HG02884 (cell line): Measurements from ENCODE around the gene ABHD5.

ENCODE experiments used
- ATAC-seq: cut with Tn5 transposase; IDR thresholded peaks from one replicate; pipeline ENCODE4 v1.9.1; 2021; ENCODE audit warnings: mild to moderate bottlenecking, moderate library complexity; ENCODE audit not compliant: unreplicated experiment

Gene ABHD5

GRCh38 chr3:43709022-43709421, 18.3 kb downstream of the ABHD5 start:
- no peak for ATAC-seq

DNA sequence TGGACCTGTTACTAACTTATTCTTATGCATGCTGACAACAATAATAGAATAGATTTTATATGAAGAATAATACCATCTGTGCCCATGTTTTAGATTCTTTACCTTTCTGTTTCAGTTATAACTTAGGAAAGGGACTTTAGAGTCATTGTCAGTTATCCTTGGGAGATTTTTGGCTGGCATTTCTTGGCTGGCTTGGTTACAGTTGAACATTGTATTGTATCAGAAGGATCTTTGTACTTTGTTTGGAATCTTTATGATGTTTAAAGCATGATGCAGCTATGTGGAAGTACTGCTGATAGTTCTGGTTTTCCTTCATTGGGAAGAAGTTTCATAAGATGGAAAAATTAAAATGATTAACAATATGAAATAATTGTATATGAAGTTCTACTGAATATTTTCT, 19.9 kb downstream of the ABHD5 start:
- no peak for ATAC-seq

DNA sequence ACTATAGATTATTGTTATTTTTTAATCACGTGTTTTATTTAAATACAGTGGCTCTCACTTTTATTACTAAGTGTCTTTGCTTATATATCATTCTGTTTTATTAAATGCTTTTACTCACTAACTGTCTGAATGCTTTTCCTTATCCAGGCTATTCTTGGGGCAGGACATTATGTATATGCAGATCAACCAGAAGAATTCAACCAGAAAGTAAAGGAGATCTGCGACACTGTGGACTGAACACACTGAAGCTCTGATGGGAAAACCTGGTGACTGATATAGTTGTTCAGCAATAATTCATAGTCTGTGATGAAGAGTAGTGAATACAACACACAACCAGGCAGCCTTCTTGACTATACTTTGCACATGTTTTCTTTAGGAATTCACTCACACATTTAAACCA, 27.6 kb downstream of the ABHD5 start:
- ATAC-seq = no peak

DNA sequence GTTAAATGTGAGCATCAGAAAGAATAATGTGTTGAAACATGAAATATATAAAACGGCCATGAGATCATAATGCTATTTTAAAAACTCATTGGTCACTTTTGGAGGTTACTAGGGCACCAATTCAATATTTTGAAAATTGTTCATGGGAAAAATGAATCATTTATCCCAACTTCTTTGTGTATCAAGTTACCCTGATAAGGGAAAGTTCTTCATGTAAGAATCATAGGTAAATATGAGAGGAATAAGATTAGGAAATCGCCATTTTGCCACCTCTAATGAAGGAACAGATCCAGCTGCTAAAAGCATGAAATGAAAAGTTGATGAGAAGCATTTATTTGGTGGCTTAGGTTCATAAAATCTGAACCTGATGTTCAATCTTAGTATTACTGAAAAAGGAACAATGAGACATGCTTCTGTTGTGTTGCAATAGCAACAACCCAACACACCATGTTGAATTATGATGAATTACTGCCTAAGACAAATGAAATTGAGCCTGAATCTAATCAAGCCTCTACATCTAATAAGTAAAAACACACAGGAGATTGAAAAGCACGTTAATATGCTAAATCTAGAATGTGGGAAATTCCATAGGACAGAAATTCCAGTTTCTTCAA, 32.5 kb downstream of the ABHD5 start:
- no peak for ATAC-seq

GRCh38 chr3:43726521-43726920, 35.8 kb downstream of the ABHD5 start:
- ATAC-seq = no peak

DNA sequence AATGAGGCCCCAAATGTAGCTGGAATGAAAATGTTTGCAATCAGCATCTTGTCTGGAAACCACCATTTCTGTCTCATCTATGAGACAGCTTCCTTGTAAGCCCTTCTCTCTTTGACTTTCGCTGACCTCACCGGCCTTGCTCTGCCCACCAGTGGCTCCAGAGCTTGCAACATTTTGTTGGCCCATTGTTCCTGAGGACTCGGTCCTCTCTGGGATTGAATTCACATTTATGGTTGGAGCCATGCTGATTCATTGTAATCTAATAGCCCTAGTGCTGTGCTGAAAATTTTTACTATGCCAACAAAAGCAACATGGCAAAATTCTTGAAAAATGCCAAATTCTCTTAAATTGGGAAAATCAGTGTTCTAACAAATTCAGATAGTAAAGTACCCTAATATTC, 37.2 kb downstream of the ABHD5 start:
- ATAC-seq = no peak

- ATAC-seq = no peak
These were observed 37.7 kb downstream of the ABHD5 start for GRCh38 chr3:43728476-43728875.

- ATAC-seq = no peak
These were observed 38.2 kb downstream of the ABHD5 start for GRCh38 chr3:43728947-43729346.

GRCh38 chr3:43729707-43730414, 39.1 kb downstream of the ABHD5 start:
- no peak for ATAC-seq

GRCh38 chr3:43732747-43733425, 42.1 kb downstream of the ABHD5 start:
- no peak for ATAC-seq

DNA sequence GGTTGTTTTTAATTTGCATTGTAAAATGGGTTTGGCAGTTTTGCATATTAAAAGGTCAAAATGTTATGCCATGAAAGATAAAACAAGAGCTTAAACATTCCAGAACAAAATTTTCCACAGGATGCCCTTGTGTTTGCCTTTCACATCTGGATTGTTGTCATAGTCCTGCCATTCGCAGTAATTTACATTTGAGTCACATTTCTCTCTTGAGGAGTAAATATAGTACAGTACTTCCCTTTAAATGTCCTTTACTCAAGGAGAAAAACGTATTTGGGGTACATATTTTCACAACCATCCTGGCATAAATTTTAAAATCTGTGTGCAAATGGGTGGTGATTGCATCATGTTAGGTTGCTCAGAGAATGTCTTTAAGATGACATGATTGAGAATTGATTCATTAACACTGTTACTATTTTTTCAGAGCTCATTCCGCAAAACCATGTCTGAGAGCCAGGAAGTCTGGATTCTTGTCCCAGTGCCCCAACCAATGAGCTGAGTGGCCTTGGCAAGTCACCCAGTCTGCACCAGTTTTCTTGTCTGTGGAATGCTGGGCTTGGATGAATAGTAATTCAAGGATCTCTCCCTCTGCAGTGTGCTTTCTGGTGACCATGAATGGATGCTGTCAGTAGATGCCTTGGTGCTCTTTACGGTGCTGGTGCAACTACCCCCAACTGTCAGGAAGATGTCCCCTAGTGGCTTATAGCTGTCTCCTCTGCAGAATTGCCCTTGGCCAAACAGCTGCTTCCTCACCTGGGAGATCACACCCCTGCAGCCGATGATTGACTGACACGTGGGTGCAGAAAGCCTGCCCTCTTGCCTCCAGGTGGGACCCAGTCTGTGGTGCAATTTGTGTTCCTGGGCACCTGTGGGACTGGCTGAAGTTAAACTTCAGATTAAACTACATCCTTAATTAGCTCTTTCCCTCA, 43.0 kb downstream of the ABHD5 start:
- no peak for ATAC-seq

DNA sequence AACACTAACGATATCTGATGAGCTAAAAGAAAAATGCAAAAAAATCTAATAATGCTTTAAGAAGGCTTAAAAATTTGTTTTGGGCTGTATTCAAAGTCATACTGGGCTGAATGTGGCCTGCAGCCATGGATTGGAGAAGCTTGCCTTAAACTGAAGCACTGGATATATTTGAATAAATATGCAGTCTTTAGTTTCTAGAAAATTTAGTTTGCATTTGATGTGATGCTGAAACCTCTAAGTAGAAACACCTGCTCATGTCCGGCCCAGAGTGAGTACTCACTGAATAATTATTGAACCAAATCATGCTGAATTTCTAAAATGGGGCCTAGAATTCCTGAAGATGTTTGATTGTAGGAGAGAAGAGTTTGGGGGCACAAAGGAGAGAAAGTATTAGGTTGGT, 43.9 kb downstream of the ABHD5 start:
- ATAC-seq = no peak

DNA sequence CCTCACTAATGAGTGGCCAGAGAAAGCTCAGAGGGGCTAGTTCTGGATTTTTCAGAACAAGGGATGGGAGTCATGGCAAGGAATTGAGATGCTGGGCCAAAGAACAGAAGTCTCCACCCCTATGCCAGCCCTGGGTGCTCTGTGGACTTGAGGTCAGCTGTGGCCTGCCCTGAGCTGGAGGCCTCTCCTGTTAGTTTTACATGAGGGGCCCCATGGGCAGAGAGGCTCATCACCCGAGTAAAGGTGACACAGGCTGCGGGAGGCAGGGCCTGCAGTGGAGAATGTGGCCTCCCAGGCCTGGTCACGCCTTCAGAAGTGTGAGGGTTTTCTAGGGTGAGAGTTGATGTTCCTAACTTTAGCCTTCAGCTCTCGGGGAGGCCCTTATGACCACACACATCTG, 44.9 kb downstream of the ABHD5 start:
- no peak for ATAC-seq

- ATAC-seq = no peak
These were observed 46.1 kb downstream of the ABHD5 start for GRCh38 chr3:43736558-43737440.

DNA sequence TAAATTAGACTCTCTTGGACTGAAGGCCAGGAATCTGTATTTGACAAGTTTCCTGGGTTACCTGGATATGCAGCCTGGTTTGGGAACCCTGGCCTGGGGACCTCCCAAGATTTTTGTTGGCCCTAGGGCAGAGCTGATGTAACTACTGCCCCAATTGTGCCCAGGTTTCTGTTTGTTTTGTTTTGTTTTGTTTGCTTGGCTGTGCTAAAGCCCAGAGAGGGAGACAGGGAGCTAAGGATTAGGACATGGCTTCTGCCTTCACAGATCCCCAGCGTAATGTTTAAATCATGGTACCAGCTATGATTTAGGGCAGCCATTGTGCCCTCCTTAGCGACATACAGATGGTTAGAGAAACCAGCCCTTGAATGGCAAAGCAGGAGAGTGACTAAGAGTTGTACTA, 47.6 kb downstream of the ABHD5 start:
- no peak for ATAC-seq

DNA sequence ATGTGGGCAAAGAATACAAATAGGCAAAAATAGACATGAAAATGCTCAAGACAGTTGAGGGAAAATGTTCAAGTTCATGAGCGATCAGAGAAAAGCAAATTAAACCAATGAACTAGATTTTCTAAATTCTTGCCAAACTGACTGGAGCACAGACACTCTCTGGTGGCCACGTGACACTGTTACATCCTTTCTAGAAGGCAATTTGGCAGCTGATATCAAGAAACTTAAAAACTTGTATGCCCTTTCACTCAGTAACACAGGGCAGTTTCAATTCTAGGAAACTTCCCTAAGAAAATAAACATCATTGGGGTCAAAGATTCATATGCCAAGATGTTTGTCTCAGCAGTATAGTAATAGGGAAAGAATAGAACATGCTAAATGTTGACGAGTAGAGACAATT, 52.2 kb downstream of the ABHD5 start:
- no peak for ATAC-seq

DNA sequence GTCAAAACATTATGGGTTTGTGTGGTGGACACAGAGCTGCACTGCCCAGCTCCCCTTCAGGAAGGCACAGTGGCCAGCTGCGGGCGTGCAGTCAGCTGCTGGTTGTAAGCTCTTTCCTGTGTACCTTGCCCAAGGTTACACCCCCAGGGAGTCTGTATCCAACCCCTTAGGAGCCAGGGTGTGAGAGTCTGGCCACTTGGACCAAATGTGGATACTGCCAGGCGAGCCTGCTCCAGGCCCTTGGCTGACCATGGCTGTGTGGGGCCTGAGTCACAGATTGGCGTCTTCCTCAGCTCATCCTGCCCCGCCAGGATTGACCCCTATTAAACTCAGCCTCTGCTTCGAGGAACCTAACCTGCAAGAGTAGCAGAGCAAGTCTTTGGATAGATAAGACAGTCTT, 56.9 kb downstream of the ABHD5 start:
- ATAC-seq = no peak

- ATAC-seq = no peak
These were observed 57.4 kb downstream of the ABHD5 start for GRCh38 chr3:43748179-43748578.

DNA sequence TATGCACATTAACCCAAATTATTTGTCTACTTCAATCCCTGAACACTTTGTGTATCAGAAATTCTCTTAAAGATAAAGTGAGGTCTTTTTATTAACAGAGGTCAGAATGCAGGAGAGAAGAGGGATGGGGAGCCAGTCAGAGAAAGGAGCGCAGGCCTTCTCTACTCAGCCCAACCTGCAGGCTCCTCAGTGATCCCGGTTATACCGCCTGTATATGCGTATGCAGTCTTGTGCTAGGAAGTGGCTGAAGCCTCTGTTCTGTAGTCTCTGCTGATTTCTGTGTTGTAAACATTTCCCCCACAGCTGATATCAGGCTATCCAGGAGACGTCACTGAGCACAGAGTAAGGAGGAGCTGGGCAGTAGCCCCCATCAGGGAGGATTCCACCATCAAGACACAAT, 57.9 kb downstream of the ABHD5 start:
- no peak for ATAC-seq

GRCh38 chr3:43752905-43753304, 62.2 kb downstream of the ABHD5 start:
- no peak for ATAC-seq
